H1 (cell line): ENCODE measurements around the gene EEPD1. TPM values are rescaled to one million over a fixed set of nuclear protein-coding genes. Genes with fewer than 3 reads are reported as not detected.

Source experiments
- CTCF ChIA-PET: fragments of 300-600 bp; sonication (Branson Sonifier 250); formaldehyde crosslinking; loops from one replicate; lab custom pipeline; 2021; ENCODE audit not compliant: partially characterized antibody; lab: Charles Lee
- POLR2A ChIA-PET: fragments of 300-600 bp; sonication (Branson Sonifier 250); formaldehyde crosslinking; loops from one replicate; lab custom pipeline; 2021; ENCODE audit warnings: inconsistent platforms; ENCODE audit not compliant: partially characterized antibody; lab: Charles Lee
- DNase-seq, 2 experiments: peaks; one replicate each; pipeline versions ENCODE4 v3.0.0 to v3.0.0-alpha.2; 2010 to 2022; ENCODE audit warnings: low spot score in 2 of 2, low read depth in 1 of 2, mixed read lengths in 1 of 2
- FAIRE-seq: peaks from 2 replicates; lab custom pipeline; 2011; peaks lifted over from hg19 to GRCh38; lab: Jason Lieb, UNC
- H2AFZ ChIP-seq: 2 replicates; pipeline ENCODE4 v1.8.1; 2012; ENCODE audit warnings: low read length, inconsistent platforms
- H2AK5ac ChIP-seq: 2 replicates; pipeline ENCODE4 v1.6.1; 2013; ENCODE audit warnings: low read depth, low read length
- H2BK120ac ChIP-seq: replicated peaks from 2 replicates; pipeline ENCODE3; 2013; ENCODE audit warnings: low read depth, low read length, inconsistent platforms
- H2BK12ac ChIP-seq: 2 replicates; pipeline ENCODE4 v1.6.1; 2013; ENCODE audit warnings: low read depth, low read length
- H2BK15ac ChIP-seq: 2 replicates; pipeline ENCODE4 v1.6.1; 2013; ENCODE audit warnings: low read length
- H2BK20ac ChIP-seq: 2 replicates; pipeline ENCODE4 v1.6.1; 2013; ENCODE audit warnings: low read length
- H2BK5ac ChIP-seq: 2 replicates; pipeline ENCODE4 v1.6.1; 2013; ENCODE audit warnings: low read depth, low read length
- H3K14ac ChIP-seq: 2 replicates; pipeline ENCODE4 v1.6.1; 2013; ENCODE audit warnings: inconsistent platforms; ENCODE audit not compliant: insufficient read length
- H3K18ac ChIP-seq: 2 replicates; pipeline ENCODE4 v1.6.1; 2013; ENCODE audit warnings: low read length; ENCODE audit errors: extremely low read depth
- H3K23ac ChIP-seq: 2 replicates; pipeline ENCODE4 v1.6.1; 2013; ENCODE audit warnings: inconsistent platforms; ENCODE audit not compliant: insufficient read length
- H3K23me2 ChIP-seq: 2 replicates; pipeline ENCODE4 v1.6.1; 2013; ENCODE audit warnings: low read depth, low read length
- H3K27ac ChIP-seq: 2 replicates; pipeline ENCODE4 v1.6.1; 2011; ENCODE audit warnings: low read depth, low read length, inconsistent platforms
- H3K27me3 ChIP-seq, 4 experiments: replicated peaks in 1 of 4; 1 replicate in 1 of 4; 2 replicates in 3 of 4; pipeline versions ENCODE4 v1.6.1 to v1.8.1; 2011 to 2013; ENCODE audit warnings: low read length in 3 of 4, mild to moderate bottlenecking in 3 of 4, inconsistent platforms in 2 of 4, mixed read lengths in 2 of 4, moderate library complexity in 1 of 4; ENCODE audit not compliant: control insufficient read depth in 3 of 4, insufficient read depth in 3 of 4; ENCODE audit errors: extremely low read depth in 1 of 4
- H3K36me3 ChIP-seq, 4 experiments: 2 replicates each; pipeline versions ENCODE4 v1.6.1 to v1.8.1; 2011 to 2013; ENCODE audit warnings: mild to moderate bottlenecking in 4 of 4, low read length in 3 of 4, moderate library complexity in 2 of 4, control low read depth in 1 of 4, inconsistent platforms in 1 of 4; ENCODE audit not compliant: insufficient read depth in 4 of 4, control insufficient read depth in 2 of 4
- H3K4ac ChIP-seq: replicated peaks from 2 replicates; pipeline ENCODE3; 2013; ENCODE audit warnings: low read length, low read depth, mixed read lengths, inconsistent platforms; ENCODE audit not compliant: insufficient read length
- H3K4me1 ChIP-seq, 4 experiments: replicated peaks in 1 of 4; 1 replicate in 1 of 4; 2 replicates in 3 of 4; pipeline versions ENCODE4 v1.6.1 to v1.8.1; 2011 to 2013; ENCODE audit warnings: low read length in 3 of 4, inconsistent platforms in 2 of 4, mixed read lengths in 1 of 4; ENCODE audit not compliant: insufficient read depth in 4 of 4, control insufficient read depth in 3 of 4
- H3K4me2 ChIP-seq, 2 experiments: 2 replicates each; pipeline versions ENCODE4 v1.6.1 to v1.8.1; 2011 to 2013; ENCODE audit warnings: low read depth in 2 of 2, low read length in 2 of 2, control low read depth in 1 of 2, inconsistent platforms in 1 of 2, mild to moderate bottlenecking in 1 of 2; ENCODE audit not compliant: insufficient read depth in 1 of 2
- H3K4me3 ChIP-seq, 4 experiments: fragments of 200-600, 300-600 bp in 1 of 4; sonication (generic), shearing (Covaris generic), sonication (Bioruptor Twin) in 1 of 4; 2 replicates each; pipeline versions ENCODE4 v1.5.1 to v1.8.1; 2011 to 2016; ENCODE audit warnings: low read length in 4 of 4, low read depth in 3 of 4, control low read depth in 2 of 4, inconsistent platforms in 2 of 4, mild to moderate bottlenecking in 2 of 4, mixed read lengths in 1 of 4, moderate library complexity in 1 of 4; ENCODE audit not compliant: insufficient read depth in 2 of 4; ENCODE audit errors: extremely low read depth in 1 of 4
- H3K56ac ChIP-seq: replicated peaks from 2 replicates; pipeline ENCODE3; 2013; ENCODE audit warnings: low read depth, mild to moderate bottlenecking, mixed read lengths, low read length, inconsistent platforms; ENCODE audit not compliant: insufficient read length
- H3K79me1 ChIP-seq: 2 replicates; pipeline ENCODE4 v1.6.1; 2013; ENCODE audit warnings: low read depth, low read length, control low read depth
- H3K79me2 ChIP-seq, 2 experiments: 2 replicates each; pipeline versions ENCODE4 v1.6.1 to v1.8.1; 2012 to 2013; ENCODE audit warnings: low read length in 2 of 2, mild to moderate bottlenecking in 2 of 2, inconsistent platforms in 1 of 2; ENCODE audit not compliant: insufficient read depth in 2 of 2, control insufficient read depth in 1 of 2
- H3K9ac ChIP-seq, 4 experiments: replicated peaks in 1 of 4; 1 replicate in 1 of 4; 2 replicates in 3 of 4; pipeline versions ENCODE4 v1.6.1 to v1.8.1; 2011 to 2013; ENCODE audit warnings: low read depth in 3 of 4, low read length in 3 of 4, control low read depth in 2 of 4, mild to moderate bottlenecking in 2 of 4, moderate library complexity in 2 of 4, inconsistent platforms in 1 of 4; ENCODE audit errors: extremely low read depth in 1 of 4
- H3K9me3 ChIP-seq, 2 experiments: 2 replicates each; pipeline versions ENCODE4 v1.6.1 to v1.8.1; 2012 to 2013; ENCODE audit warnings: mild to moderate bottlenecking in 2 of 2, moderate library complexity in 2 of 2, control low read depth in 1 of 2, inconsistent platforms in 1 of 2, low read depth in 1 of 2, low read length in 1 of 2, mixed read lengths in 1 of 2; ENCODE audit not compliant: insufficient read depth in 2 of 2
- H4K20me1 ChIP-seq, 2 experiments: replicated peaks in 1 of 2; 2 replicates each; pipeline versions ENCODE3 to v1.8.1; 2011 to 2013; ENCODE audit warnings: inconsistent platforms in 2 of 2, low read length in 2 of 2, mild to moderate bottlenecking in 1 of 2; ENCODE audit not compliant: insufficient read depth in 2 of 2, control insufficient read depth in 1 of 2
- H4K5ac ChIP-seq: 2 replicates; pipeline ENCODE4 v1.6.1; 2013; ENCODE audit warnings: low read length, low read depth, mixed read lengths, inconsistent platforms; ENCODE audit not compliant: insufficient read length
- H4K8ac ChIP-seq: 2 replicates; pipeline ENCODE4 v1.8.0; 2013; ENCODE audit warnings: mild to moderate bottlenecking, moderate library complexity, low read length, inconsistent platforms; ENCODE audit not compliant: insufficient read depth; ENCODE audit errors: extremely low read depth
- H4K91ac ChIP-seq: replicated peaks from 2 replicates; pipeline ENCODE3; 2013; ENCODE audit warnings: low read length, mixed read lengths, inconsistent platforms; ENCODE audit not compliant: insufficient read length
- ATF2 ChIP-seq: IDR thresholded peaks from 2 replicates; pipeline ENCODE4 v1.6.1; 2012; ENCODE audit warnings: low read length, inconsistent platforms
- CHD1 ChIP-seq: IDR thresholded peaks from 2 replicates; pipeline ENCODE4 v1.6.1; 2012; ENCODE audit warnings: low read depth, low read length, improper control_type of control experiment
- EGR1 ChIP-seq: IDR thresholded peaks from 2 replicates; pipeline ENCODE4 v1.6.1; 2011; ENCODE audit warnings: low read depth, low read length, borderline replicate concordance
- EZH2 ChIP-seq: fragments of 200-600 bp; sonication (generic); IDR thresholded peaks from 2 replicates; pipeline ENCODE4 v1.7.1; 2012; ENCODE audit warnings: low read depth, mild to moderate bottlenecking, moderate library complexity, low read length, inconsistent platforms; ENCODE audit not compliant: severe bottlenecking
- GTF2F1 ChIP-seq: IDR thresholded peaks from 2 replicates; pipeline ENCODE4 v1.6.1; 2012; ENCODE audit warnings: low read depth, low read length, improper control_type of control experiment, borderline replicate concordance
- KDM4A ChIP-seq: IDR thresholded peaks from one replicate; pipeline ENCODE4 v1.7.1; 2012; ENCODE audit warnings: low read depth, mild to moderate bottlenecking, moderate library complexity, low read length, inconsistent platforms; ENCODE audit not compliant: severe bottlenecking
- KDM5A ChIP-seq: fragments of 200-600 bp; IDR thresholded peaks from 2 replicates; pipeline ENCODE4 v1.7.1; 2012; ENCODE audit warnings: mild to moderate bottlenecking, low read length, inconsistent platforms, mixed read lengths
- POLR2A ChIP-seq, 2 experiments: IDR thresholded peaks; 1 replicate in 1 of 2; 2 replicates in 1 of 2; pipeline ENCODE4 v1.6.1; 2011; ENCODE audit warnings: low read depth in 2 of 2, low read length in 2 of 2, mild to moderate bottlenecking in 2 of 2; ENCODE audit errors: control extremely low read depth in 1 of 2
- POLR2AphosphoS5 ChIP-seq: IDR thresholded peaks from 2 replicates; pipeline ENCODE4 v1.6.1; 2011; ENCODE audit warnings: low read depth, low read length
- RAD21 ChIP-seq, 2 experiments: IDR thresholded peaks in 1 of 2; conservative IDR thresholded peaks in 1 of 2; 2 replicates each; pipeline ENCODE4 v1.6.1; 2011; ENCODE audit warnings: low read depth in 2 of 2, low read length in 2 of 2, improper control_type of control experiment in 1 of 2, inconsistent platforms in 1 of 2, mild to moderate bottlenecking in 1 of 2, moderate library complexity in 1 of 2
- SUZ12 ChIP-seq: fragments of 200-600 bp; sonication (generic); IDR thresholded peaks from 2 replicates; pipeline ENCODE4 v1.6.1; 2012; ENCODE audit warnings: mild to moderate bottlenecking, inconsistent platforms, low read length, moderate library complexity, mixed read lengths
- TCF12 ChIP-seq: IDR thresholded peaks from 2 replicates; pipeline ENCODE4 v1.6.1; 2011; ENCODE audit warnings: low read depth, mild to moderate bottlenecking, low read length
- ZNF274 ChIP-seq: IDR thresholded peaks from 2 replicates; pipeline ENCODE4 v1.7.0; 2012; ENCODE audit warnings: low read length, borderline replicate concordance; ENCODE audit errors: extremely low read depth
- WGBS, 2 experiments: shearing (Covaris generic) in 1 of 2; methylation state at CpG; one replicate each; pipeline versions ENCODE4 v1.1.6 to v1.1.7; 2013 to 2015; ENCODE audit warnings: low lambda C conversion rate in 2 of 2, mixed read lengths in 2 of 2, inconsistent platforms in 1 of 2, low coverage in 1 of 2, missing lambda C conversion rate in 1 of 2; ENCODE audit not compliant: insufficient replicate concordance in 2 of 2, insufficient coverage in 1 of 2, insufficient read length in 1 of 2; ENCODE audit errors: extremely low coverage in 1 of 2, missing lambda C conversion rate in 1 of 2; 5-methylcytosine and 5-hydroxymethylcytosine counted together
- polyA plus RNA-seq, 7 experiments: library from polyadenylated mRNA; depleted of rRNA in 3 of 7; stranded (reverse) in 5 of 7; unstranded in 2 of 7; fragments of >200 nt in 5 of 7; fragments of 200-250 nt in 2 of 7; gene quantifications; 1 replicate in 5 of 7; 2 replicates in 1 of 7; 4 replicates in 1 of 7; pipeline versions ENCODE4 v1.2.1 to v1.2.3, GENCODE V29; 2011 to 2013; ENCODE audit warnings: missing spikeins in 2 of 7, mixed read lengths in 2 of 7
- total RNA-seq: library from RNA; stranded (reverse); fragmentation: NEBNext Ultra II Directional; extraction: Animal tissue kit (Norgen Biotek cat#: 25700); gene quantifications from 2 replicates; pipeline ENCODE4 v1.2.1, GENCODE V29; 2021

EEPD1 gene
- total and polyA plus RNA-seq, 2 of the 8 experiments (the other 6 are each of a cell fraction or from before 2014, with no cell fraction given), result 3.1 to 7.8 TPM

GRCh38 chr7:36313607-36314006 is 160.6 kb downstream of the EEPD1 start:
- no peak overlapping the region for H3K23ac ChIP-seq
- no peak overlapping the region for H3K4me3 ChIP-seq
- no peak overlapping the region for H3K18ac ChIP-seq
- no peaks in the 10 kb centered on the region for H3K36me3 ChIP-seq
- H3K27me3 ChIP-seq, result no peaks in the 10 kb centered on the region
- CTCF ChIA-PET, result interaction anchor here (0.6 to 11.1 kb wide), 13 partner anchors 8 to 328 kb away, joined by 3 to 80 read pairs (median 4); no protein-coding TSS in a partner anchor
- WGBS, 2 experiments, result 87% methylated on average over 6 of the region's 6 CpGs; no CpG with 5 or more reads in 1 of the 2 experiments
- H2AK5ac ChIP-seq, result no peak overlapping the region
- H3K9ac ChIP-seq, result no peak overlapping the region
- no peaks in the 10 kb centered on the region for H3K23me2 ChIP-seq
- H2AFZ ChIP-seq, result no peak overlapping the region
- H3K14ac ChIP-seq, result no peak overlapping the region
- H2BK15ac ChIP-seq, result no peak overlapping the region
- no peak overlapping the region for H3K56ac ChIP-seq
- H3K4me1 ChIP-seq, result peaks cover 0 to 6% (median 0%) of the 10 kb centered on the region in 4 experiments; a peak in 3 of 7 replicates
- H3K4ac ChIP-seq, result no peak overlapping the region
- no peaks in the 10 kb centered on the region for H3K9me3 ChIP-seq
- no peak overlapping the region for H3K27ac ChIP-seq
- no peaks in the 10 kb centered on the region for H4K20me1 ChIP-seq
- H4K91ac ChIP-seq, result no peak overlapping the region
- FAIRE-seq, result no peak
- H2BK12ac ChIP-seq, result no peak overlapping the region
- H3K4me2 ChIP-seq, result no peak overlapping the region
- no peak overlapping the region for H4K5ac ChIP-seq
- no peak overlapping the region for H2BK120ac ChIP-seq
- H3K79me2 ChIP-seq, result no peaks in the 10 kb centered on the region
- DNase-seq, result no peak
- no peaks in the 10 kb centered on the region for H3K79me1 ChIP-seq
- no peak overlapping the region for H2BK20ac ChIP-seq
- H2BK5ac ChIP-seq, result no peak overlapping the region
- POLR2A ChIA-PET, result interaction anchor here (1.2 kb wide), 1 partner anchor 29 kb away, joined by 3 read pairs; no protein-coding TSS in a partner anchor
- H4K8ac ChIP-seq, result no peak overlapping the region
- no peak for TF ChIP-seq ZNF274
- no peak for TF ChIP-seq POLR2AphosphoS5
- no peak for TF ChIP-seq RAD21 (IDR thresholded peaks at IDR 0.05 in 1 of 2, conservative IDR thresholded peaks at IDR 0.05 in 1 of 2; ENCODE audit: low read depth in 2 of 2, low read length in 2 of 2)
- TF ChIP-seq TCF12, result no peak
- no peak for TF ChIP-seq KDM4A
- no peak for TF ChIP-seq POLR2A (IDR thresholded peaks at IDR 0.05; ENCODE audit: control extremely low read depth in 1 of 2, low read depth in 2 of 2, low read length in 2 of 2)
- TF ChIP-seq SUZ12, result no peak
- TF ChIP-seq EZH2, result no peak
- no peak for TF ChIP-seq CHD1
- TF ChIP-seq ATF2, result no peak
- TF ChIP-seq GTF2F1, result no peak
- TF ChIP-seq EGR1, result no peak
- TF ChIP-seq KDM5A, result no peak
